ENCODE measurements around the gene TLX3.

Gene TLX3

DNA sequence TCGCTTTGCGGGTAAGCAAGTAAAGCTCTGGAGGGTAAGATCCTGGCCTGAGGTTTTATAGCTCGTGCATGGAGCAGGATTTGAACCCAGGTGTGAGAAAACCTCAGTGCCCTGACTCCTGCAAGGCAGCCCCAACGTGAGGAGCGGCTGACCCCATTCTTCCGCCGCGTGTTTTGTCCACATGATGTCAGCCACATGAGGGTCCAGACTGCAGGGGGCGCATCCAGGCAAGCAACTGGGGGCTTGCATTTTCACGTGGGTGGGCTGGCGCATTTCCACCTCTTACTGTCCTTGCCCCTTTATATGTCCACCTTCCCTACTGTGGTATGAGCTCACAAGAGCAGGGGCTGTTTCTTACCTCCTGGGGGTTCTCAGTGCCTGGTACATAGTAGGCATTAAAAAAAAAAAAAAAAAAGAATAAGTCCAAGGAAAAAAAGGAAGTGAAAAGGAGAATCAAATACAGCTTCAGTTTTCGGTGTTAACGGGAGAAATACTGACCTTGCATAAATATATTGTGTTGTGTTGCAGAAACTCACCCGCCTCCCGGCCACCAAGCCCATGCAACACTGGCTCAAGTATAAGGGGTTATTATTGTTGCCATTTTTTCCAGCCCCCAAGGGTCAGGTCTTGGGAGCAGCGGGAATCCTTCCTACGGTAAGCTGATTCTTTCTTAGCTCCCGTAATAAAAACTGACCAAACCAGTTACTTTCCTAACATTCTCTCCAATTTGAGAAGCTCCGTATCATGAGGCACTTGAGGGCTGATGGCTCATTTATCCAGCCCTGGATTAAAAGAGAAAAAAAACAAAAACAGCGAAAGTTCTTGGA is 15.0 kb downstream of the TLX3 start:
- H3K27ac ChIP-seq (ENCODE audit: low read length), result no peak overlapping the region
- H3K27me3 ChIP-seq (ENCODE audit: low read depth, low read length), result peaks cover 59% of the 10 kb centered on the region
- peaks cover 8% of the 10 kb centered on the region; the same call in 1 of the 2 replicates for H3K4me1 ChIP-seq (ENCODE audit: low read length)
- H4K20me1 ChIP-seq (ENCODE audit: insufficient read depth, low read length), result no peaks in the 10 kb centered on the region
- no peaks in the 10 kb centered on the region for H3K36me3 ChIP-seq (replicated peaks; ENCODE audit: low read depth, low read length)
- no peak overlapping the region for H3K4me3 ChIP-seq (ENCODE audit: low read length)
- H2AFZ ChIP-seq (ENCODE audit: low read depth, low read length), result no peak overlapping the region
- no peaks in the 10 kb centered on the region for H3K9me3 ChIP-seq (ENCODE audit: insufficient read depth, low read length)
- TF ChIP-seq, protein P1, sequence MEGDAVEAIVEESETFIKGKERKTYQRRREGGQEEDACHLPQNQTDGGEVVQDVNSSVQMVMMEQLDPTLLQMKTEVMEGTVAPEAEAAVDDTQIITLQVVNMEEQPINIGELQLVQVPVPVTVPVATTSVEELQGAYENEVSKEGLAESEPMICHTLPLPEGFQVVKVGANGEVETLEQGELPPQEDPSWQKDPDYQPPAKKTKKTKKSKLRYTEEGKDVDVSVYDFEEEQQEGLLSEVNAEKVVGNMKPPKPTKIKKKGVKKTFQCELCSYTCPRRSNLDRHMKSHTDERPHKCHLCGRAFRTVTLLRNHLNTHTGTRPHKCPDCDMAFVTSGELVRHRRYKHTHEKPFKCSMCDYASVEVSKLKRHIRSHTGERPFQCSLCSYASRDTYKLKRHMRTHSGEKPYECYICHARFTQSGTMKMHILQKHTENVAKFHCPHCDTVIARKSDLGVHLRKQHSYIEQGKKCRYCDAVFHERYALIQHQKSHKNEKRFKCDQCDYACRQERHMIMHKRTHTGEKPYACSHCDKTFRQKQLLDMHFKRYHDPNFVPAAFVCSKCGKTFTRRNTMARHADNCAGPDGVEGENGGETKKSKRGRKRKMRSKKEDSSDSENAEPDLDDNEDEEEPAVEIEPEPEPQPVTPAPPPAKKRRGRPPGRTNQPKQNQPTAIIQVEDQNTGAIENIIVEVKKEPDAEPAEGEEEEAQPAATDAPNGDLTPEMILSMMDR (IDR thresholded peaks at IDR 0.05; ENCODE audit: low read depth, low read length), result no peak
- no peak for TF ChIP-seq EZH2phosphoT487 (IDR thresholded peaks at IDR 0.05; ENCODE audit: low read depth)
- no peak overlapping the region for H3K4me2 ChIP-seq (ENCODE audit: low read length)
- no peaks in the 10 kb centered on the region for H3K79me2 ChIP-seq (ENCODE audit: low read length)
- no peak overlapping the region for H3K9ac ChIP-seq (ENCODE audit: low read length)

DNA sequence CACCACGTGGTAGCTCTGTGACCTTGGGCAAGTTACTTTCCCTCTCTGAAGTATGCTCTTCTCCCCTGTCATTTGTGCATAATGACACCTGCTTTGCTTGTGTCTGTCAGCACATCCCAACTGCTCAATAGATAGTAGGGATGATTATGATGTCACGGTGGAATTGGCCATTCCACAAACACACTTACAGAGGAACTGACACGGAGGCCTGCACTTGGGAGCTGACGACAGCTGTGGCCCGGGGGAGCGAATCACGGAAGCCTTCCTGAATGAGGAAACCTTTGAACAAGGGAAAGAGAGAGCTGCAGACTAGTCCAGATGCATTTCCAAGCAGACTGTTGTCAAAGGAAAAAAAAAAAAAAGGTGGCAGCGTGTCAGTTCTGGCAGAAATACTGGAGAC is 21.0 kb downstream of the TLX3 start:
- no peak for TF ChIP-seq EZH2phosphoT487 (IDR thresholded peaks at IDR 0.05; ENCODE audit: low read depth)
- TF ChIP-seq, protein P1 (IDR thresholded peaks at IDR 0.05; ENCODE audit: low read depth, low read length), result no peak

DNA sequence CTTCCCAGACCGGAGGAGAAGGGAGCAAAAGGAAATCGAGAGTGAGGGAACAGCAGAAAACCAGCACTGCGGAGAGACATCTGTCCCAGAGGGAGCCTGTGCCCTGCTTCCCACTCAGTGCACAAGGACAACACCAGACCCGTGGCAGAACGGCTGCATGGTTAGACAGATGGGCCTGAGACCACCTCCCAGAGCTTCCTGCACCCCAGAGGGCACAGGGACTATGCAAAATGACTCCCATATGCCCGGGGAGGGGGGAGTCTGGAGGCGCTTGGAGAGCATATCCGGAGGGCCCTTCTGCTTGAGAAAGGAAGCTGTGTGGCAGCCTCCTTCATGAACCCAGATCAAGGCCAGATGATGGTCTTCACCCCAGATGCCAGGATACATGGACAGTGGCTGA is 26.6 kb downstream of the TLX3 start:
- H3K27ac ChIP-seq (ENCODE audit: low read length), result no peak overlapping the region
- H4K20me1 ChIP-seq (ENCODE audit: insufficient read depth, low read length), result no peaks in the 10 kb centered on the region
- H3K4me2 ChIP-seq (ENCODE audit: low read length), result no peak overlapping the region
- no peak overlapping the region for H2AFZ ChIP-seq (ENCODE audit: low read depth, low read length)
- H3K4me1 ChIP-seq (ENCODE audit: low read length), result no peaks in the 10 kb centered on the region
- no peaks in the 10 kb centered on the region for H3K79me2 ChIP-seq (ENCODE audit: low read length)
- H3K9ac ChIP-seq (ENCODE audit: low read length), result no peak overlapping the region
- no peaks in the 10 kb centered on the region for H3K36me3 ChIP-seq (replicated peaks; ENCODE audit: low read depth, low read length)
- H3K4me3 ChIP-seq (ENCODE audit: low read length), result no peak overlapping the region
- H3K27me3 ChIP-seq (ENCODE audit: low read depth, low read length), result peaks cover 9% of the 10 kb centered on the region
- TF ChIP-seq EZH2phosphoT487 (IDR thresholded peaks at IDR 0.05; ENCODE audit: low read depth), result no peak
- TF ChIP-seq, protein P1 (IDR thresholded peaks at IDR 0.05; ENCODE audit: low read depth, low read length), result no peak
- H3K9me3 ChIP-seq (ENCODE audit: insufficient read depth, low read length), result no peaks in the 10 kb centered on the region

More for the DNA sequence above, 21.0 kb downstream of the TLX3 start:
- Histone ChIP-seq H4K20me1 (ENCODE audit: insufficient read depth, low read length) (no peaks in the 10 kb centered on the region), H3K36me3 (replicated peaks; ENCODE audit: low read depth, low read length) (no peaks in the 10 kb centered on the region), H3K27ac (ENCODE audit: low read length) (no peak overlapping the region), H3K27me3 (ENCODE audit: low read depth, low read length) (peaks cover 15% of the 10 kb centered on the region; the same call in 1 of the 2 replicates), H3K79me2 (ENCODE audit: low read length) (no peaks in the 10 kb centered on the region), H3K9me3 (ENCODE audit: insufficient read depth, low read length) (no peaks in the 10 kb centered on the region), H3K4me3 (ENCODE audit: low read length) (no peak overlapping the region), H3K9ac (ENCODE audit: low read length) (no peak overlapping the region), H3K4me2 (ENCODE audit: low read length) (no peak overlapping the region), H3K4me1 (ENCODE audit: low read length) (no peaks in the 10 kb centered on the region), H2AFZ (ENCODE audit: low read depth, low read length) (no peak overlapping the region)

DNA sequence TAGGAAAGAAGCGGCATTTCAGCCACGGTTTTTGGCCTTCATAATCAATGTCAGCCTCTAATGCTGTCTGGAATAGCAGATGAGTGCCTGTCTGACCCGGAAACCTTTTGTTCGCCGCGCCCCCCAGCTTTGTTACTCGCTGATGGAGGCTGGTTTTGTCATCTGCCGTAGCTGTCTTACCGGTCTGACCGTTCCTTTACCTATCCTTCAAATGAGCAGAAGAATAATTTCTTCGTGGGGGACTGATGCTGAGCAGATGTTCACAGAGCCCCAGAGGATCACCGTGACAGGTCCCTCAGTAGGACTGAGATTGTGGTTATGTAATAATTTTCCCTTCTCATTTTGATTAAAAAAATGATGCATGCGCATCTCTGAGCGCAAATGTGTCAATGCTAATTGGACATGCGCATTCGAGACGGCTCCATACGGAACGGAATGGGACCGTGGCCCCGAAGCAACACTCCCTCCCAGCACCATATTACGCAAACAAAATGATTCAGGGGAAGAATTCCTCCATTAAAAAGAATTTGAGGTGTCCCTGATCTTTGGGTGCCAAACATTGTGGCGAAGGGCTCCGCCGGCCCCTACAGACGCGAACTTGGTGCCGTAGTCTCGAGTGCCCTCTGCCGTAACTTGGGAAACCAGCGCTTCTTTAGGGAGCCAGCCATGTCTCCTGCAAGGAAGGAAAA is 27.6 kb downstream of the TLX3 start:
- peaks cover 9% of the 10 kb centered on the region for H3K27me3 ChIP-seq (ENCODE audit: low read depth, low read length)
- H3K4me3 ChIP-seq (ENCODE audit: low read length), result no peak overlapping the region
- no peak overlapping the region for H3K27ac ChIP-seq (ENCODE audit: low read length)
- H3K36me3 ChIP-seq (replicated peaks; ENCODE audit: low read depth, low read length), result no peaks in the 10 kb centered on the region
- H3K4me2 ChIP-seq (ENCODE audit: low read length), result no peak overlapping the region
- H3K9me3 ChIP-seq (ENCODE audit: insufficient read depth, low read length), result no peaks in the 10 kb centered on the region
- no peaks in the 10 kb centered on the region for H3K4me1 ChIP-seq (ENCODE audit: low read length)
- H4K20me1 ChIP-seq (ENCODE audit: insufficient read depth, low read length), result no peaks in the 10 kb centered on the region
- no peaks in the 10 kb centered on the region for H3K79me2 ChIP-seq (ENCODE audit: low read length)
- no peak overlapping the region for H2AFZ ChIP-seq (ENCODE audit: low read depth, low read length)
- no peak overlapping the region for H3K9ac ChIP-seq (ENCODE audit: low read length)
- TF ChIP-seq, protein P1 (IDR thresholded peaks at IDR 0.05; ENCODE audit: low read depth, low read length), result no peak
- no peak for TF ChIP-seq EZH2phosphoT487 (IDR thresholded peaks at IDR 0.05; ENCODE audit: low read depth)

Data from OCI-LY3 (cell line).